MM.1S (cell line): Measurements from ENCODE around the gene PYGB.
"Not testable (repeated sequence)": the region's sequence is repeated elsewhere in the genome, so short reads cannot be mapped to it uniquely, and the experiment has no call there.

Source experiments
- DNase-seq: peaks from one replicate; pipeline ENCODE4 v3.0.0-alpha.2; 2015
- H2AFZ ChIP-seq: fragments of 300-600 bp; sonication (generic); 2 replicates; pipeline ENCODE4 v1.6.0; 2016; ENCODE audit warnings: antibody characterized with exemption, low read length
- H3F3A ChIP-seq: fragments of 300-600 bp; sonication (generic); 2 replicates; pipeline ENCODE4 v1.6.1; 2016; ENCODE audit warnings: mild to moderate bottlenecking, antibody characterized with exemption, low read length, moderate library complexity, mixed read lengths; ENCODE audit not compliant: insufficient read depth
- H3K27ac ChIP-seq: fragments of 300-600 bp; sonication (generic); 2 replicates; pipeline ENCODE4 v1.5.1; 2016; ENCODE audit warnings: mild to moderate bottlenecking, low read length
- H3K27me3 ChIP-seq: fragments of 300-600 bp; sonication (generic); replicated peaks from 2 replicates; pipeline ENCODE4 v1.6.0; 2016; ENCODE audit warnings: low read length; ENCODE audit not compliant: insufficient read depth
- H3K36me3 ChIP-seq: fragments of 300-600 bp; sonication (generic); replicated peaks from 2 replicates; pipeline ENCODE4 v1.6.1; 2016; ENCODE audit warnings: mild to moderate bottlenecking, low read length, mixed read lengths; ENCODE audit not compliant: insufficient read depth
- H3K4me1 ChIP-seq: fragments of 300-600 bp; sonication (generic); 2 replicates; pipeline ENCODE4 v1.6.1; 2016; ENCODE audit warnings: low read length, mixed read lengths
- H3K4me2 ChIP-seq: fragments of 300-600 bp; sonication (generic); 2 replicates; pipeline ENCODE4 v1.6.0; 2016; ENCODE audit warnings: low read depth, low read length
- H3K4me3 ChIP-seq: fragments of 300-600 bp; sonication (generic); 2 replicates; pipeline ENCODE4 v1.5.1; 2016; ENCODE audit warnings: low read length, mixed read lengths
- H3K79me2 ChIP-seq: fragments of 300-600 bp; sonication (generic); 2 replicates; pipeline ENCODE4 v1.6.1; 2016; ENCODE audit warnings: mixed run types, low read length, mixed read lengths
- H3K9ac ChIP-seq: fragments of 300-600 bp; sonication (generic); 2 replicates; pipeline ENCODE4 v1.6.1; 2016; ENCODE audit warnings: low read length, mixed read lengths
- H3K9me2 ChIP-seq: fragments of 300-600 bp; sonication (generic); replicated peaks from 2 replicates; pipeline ENCODE4 v1.6.1; 2016; ENCODE audit warnings: mild to moderate bottlenecking, low read length, mixed read lengths; ENCODE audit not compliant: insufficient read depth
- H3K9me3 ChIP-seq: fragments of 300-600 bp; sonication (generic); replicated peaks from 2 replicates; pipeline ENCODE4 v1.6.1; 2016; ENCODE audit warnings: mild to moderate bottlenecking, low read length, mixed read lengths; ENCODE audit not compliant: insufficient read depth
- H4K20me1 ChIP-seq: fragments of 300-600 bp; sonication (generic); 2 replicates; pipeline ENCODE4 v1.6.1; 2016; ENCODE audit warnings: mild to moderate bottlenecking, low read length, moderate library complexity, mixed read lengths; ENCODE audit not compliant: insufficient read depth
- EZH2 ChIP-seq: fragments of 300-600 bp; sonication (generic); optimal IDR thresholded peaks from 2 replicates; pipeline ENCODE3; 2017; ENCODE audit warnings: low read depth, mild to moderate bottlenecking, antibody characterized with exemption, low read length, mixed read lengths
- EZH2phosphoT487 ChIP-seq: fragments of 300-600 bp; sonication (generic); IDR thresholded peaks from 2 replicates; pipeline ENCODE4 v1.6.1; 2018; ENCODE audit warnings: antibody characterized with exemption, low read length
- TF ChIP-seq, protein P1 (sequence below): fragments of 300-600 bp; sonication (generic); IDR thresholded peaks from 2 replicates; pipeline ENCODE4 v1.5.1; 2016; ENCODE audit warnings: antibody characterized with exemption, low read length, mixed read lengths

The PYGB gene

DNA sequence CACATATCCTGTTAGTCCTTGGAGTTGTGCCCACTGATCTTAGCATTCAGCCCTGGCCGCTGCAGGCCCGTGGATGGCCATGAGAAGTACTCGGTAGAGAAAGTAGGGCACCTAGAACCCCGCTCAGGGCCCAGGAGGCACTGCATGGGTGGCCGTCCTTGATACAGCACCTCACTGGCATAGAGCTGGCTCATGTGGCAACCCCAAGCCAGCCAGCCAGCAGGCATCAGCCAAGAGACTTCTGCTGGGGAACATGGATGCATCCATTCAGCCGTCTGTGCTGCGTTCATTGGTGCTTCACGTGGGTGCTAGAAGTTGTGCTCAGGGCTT is 10.6 kb downstream of the PYGB start:
- Histone ChIP-seq H3K4me1 (no peaks in the 10 kb centered on the region), H3K36me3 (peaks cover 10% of the 10 kb centered on the region), H3K4me3 (no peak overlapping the region), H2AFZ (no peak overlapping the region), H3K9me3 (no peaks in the 10 kb centered on the region), H3K4me2 (no peak overlapping the region), H3K9me2 (no peaks in the 10 kb centered on the region), H3F3A (no peaks in the 10 kb centered on the region), H4K20me1 (no peaks in the 10 kb centered on the region), H3K27me3 (no peaks in the 10 kb centered on the region), H3K27ac (no peak overlapping the region), H3K79me2 (peaks cover 62% of the 10 kb centered on the region), H3K9ac (no peak overlapping the region)
- TF ChIP-seq EZH2 (no peak), EZH2phosphoT487 (no peak)
- TF ChIP-seq, protein P1, sequence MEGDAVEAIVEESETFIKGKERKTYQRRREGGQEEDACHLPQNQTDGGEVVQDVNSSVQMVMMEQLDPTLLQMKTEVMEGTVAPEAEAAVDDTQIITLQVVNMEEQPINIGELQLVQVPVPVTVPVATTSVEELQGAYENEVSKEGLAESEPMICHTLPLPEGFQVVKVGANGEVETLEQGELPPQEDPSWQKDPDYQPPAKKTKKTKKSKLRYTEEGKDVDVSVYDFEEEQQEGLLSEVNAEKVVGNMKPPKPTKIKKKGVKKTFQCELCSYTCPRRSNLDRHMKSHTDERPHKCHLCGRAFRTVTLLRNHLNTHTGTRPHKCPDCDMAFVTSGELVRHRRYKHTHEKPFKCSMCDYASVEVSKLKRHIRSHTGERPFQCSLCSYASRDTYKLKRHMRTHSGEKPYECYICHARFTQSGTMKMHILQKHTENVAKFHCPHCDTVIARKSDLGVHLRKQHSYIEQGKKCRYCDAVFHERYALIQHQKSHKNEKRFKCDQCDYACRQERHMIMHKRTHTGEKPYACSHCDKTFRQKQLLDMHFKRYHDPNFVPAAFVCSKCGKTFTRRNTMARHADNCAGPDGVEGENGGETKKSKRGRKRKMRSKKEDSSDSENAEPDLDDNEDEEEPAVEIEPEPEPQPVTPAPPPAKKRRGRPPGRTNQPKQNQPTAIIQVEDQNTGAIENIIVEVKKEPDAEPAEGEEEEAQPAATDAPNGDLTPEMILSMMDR, result no peak
- DNase-seq, result no peak

- Histone ChIP-seq H3K4me3 (no peak overlapping the region), H3K36me3 (peaks cover 10% of the 10 kb centered on the region), H3K9ac (no peak overlapping the region), H2AFZ (no peak overlapping the region), H3K79me2 (peaks cover 58% of the 10 kb centered on the region), H3F3A (no peaks in the 10 kb centered on the region), H3K4me1 (no peaks in the 10 kb centered on the region), H3K9me3 (no peaks in the 10 kb centered on the region), H3K9me2 (no peaks in the 10 kb centered on the region), H3K4me2 (no peak overlapping the region), H3K27ac (no peak overlapping the region), H3K27me3 (no peaks in the 10 kb centered on the region), H4K20me1 (no peaks in the 10 kb centered on the region)
- TF ChIP-seq EZH2phosphoT487, result no peak
- TF ChIP-seq, protein P1, result no peak
- TF ChIP-seq EZH2, result no peak
- DNase-seq, result no peak
Measured at GRCh38 chr20:25258828-25259227, 10.9 kb downstream of the PYGB start.

DNA sequence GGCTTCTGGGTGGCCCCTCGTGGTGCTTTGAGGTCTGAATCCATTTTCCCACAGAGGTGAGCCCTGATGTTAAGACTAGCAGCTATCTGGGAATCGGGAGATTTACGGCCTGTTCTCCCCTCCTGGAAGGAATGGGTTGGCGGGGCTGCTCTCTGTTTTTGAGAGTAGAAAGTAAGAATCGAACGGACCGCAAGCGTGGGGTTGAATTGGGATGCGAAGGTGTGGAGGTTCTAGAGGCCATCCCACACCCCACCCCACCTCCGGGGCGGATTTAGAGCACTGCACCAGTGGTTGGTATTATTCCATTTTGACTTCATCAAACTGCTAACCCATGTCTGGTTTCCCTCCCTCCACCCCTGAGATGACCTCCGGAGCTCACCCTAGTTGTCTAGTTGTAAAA is 11.5 kb downstream of the PYGB start:
- H3F3A ChIP-seq, result no peaks in the 10 kb centered on the region
- H3K4me2 ChIP-seq, result no peak overlapping the region
- no peaks in the 10 kb centered on the region for H3K4me1 ChIP-seq
- peaks cover 10% of the 10 kb centered on the region for H3K36me3 ChIP-seq
- no peak overlapping the region for H3K9ac ChIP-seq
- no peak overlapping the region for H3K4me3 ChIP-seq
- H3K27ac ChIP-seq, result no peak overlapping the region
- peaks cover 54% of the 10 kb centered on the region for H3K79me2 ChIP-seq
- H4K20me1 ChIP-seq, result no peaks in the 10 kb centered on the region
- no peaks in the 10 kb centered on the region for H3K9me2 ChIP-seq
- H2AFZ ChIP-seq, result no peak overlapping the region
- H3K27me3 ChIP-seq, result no peaks in the 10 kb centered on the region
- H3K9me3 ChIP-seq, result no peaks in the 10 kb centered on the region
- DNase-seq, result no peak
- TF ChIP-seq, protein P1, result no peak
- no peak for TF ChIP-seq EZH2
- TF ChIP-seq EZH2phosphoT487, result no peak

- TF ChIP-seq EZH2 (no peak), EZH2phosphoT487 (no peak)
- TF ChIP-seq, protein P1, result no peak
- H3K4me2 ChIP-seq, result no peak overlapping the region
- H3K9me3 ChIP-seq, result no peaks in the 10 kb centered on the region
- H3F3A ChIP-seq, result no peaks in the 10 kb centered on the region
- no peaks in the 10 kb centered on the region for H3K9me2 ChIP-seq
- no peak overlapping the region for H2AFZ ChIP-seq
- H4K20me1 ChIP-seq, result no peaks in the 10 kb centered on the region
- no peaks in the 10 kb centered on the region for H3K4me1 ChIP-seq
- no peak overlapping the region for H3K4me3 ChIP-seq
- H3K79me2 ChIP-seq, result peaks cover 49% of the 10 kb centered on the region
- H3K27ac ChIP-seq, result no peak overlapping the region
- DNase-seq, result no peak
- H3K9ac ChIP-seq, result no peak overlapping the region
- H3K36me3 ChIP-seq, result peaks cover 10% of the 10 kb centered on the region
- H3K27me3 ChIP-seq, result no peaks in the 10 kb centered on the region
Measured at GRCh38 chr20:25259788-25260254, 11.9 kb downstream of the PYGB start.

DNA sequence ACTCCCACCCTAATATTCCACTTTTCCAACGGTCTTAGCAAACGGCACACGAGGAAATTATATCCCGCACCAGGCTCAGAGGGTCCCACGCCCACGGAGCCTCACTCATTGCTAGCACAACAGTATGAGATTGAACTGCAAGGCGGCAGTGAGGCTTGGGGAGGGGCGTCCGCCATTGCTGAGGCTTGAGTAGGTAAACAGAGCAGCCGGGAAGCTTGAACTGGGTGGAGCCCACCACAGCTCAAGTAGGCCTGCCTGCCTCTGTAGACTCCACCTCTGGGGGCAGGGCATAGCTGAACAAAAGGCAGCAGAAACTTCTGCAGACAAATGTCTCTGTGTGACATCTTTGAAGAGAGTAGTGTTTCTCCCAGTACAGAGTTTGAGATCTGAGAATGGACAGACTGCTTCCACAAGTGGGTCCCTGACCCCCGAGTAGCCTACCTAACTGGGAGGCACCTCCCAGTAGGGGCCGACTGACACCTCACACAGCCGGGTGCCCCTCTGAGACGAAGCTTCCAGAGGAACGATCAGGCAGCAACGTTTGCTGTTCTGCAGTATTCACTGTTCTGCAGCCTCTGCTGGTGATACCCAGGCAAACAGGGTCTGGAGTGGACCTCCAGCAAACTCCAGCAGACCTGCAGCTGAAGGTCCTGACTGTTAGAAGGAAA is 13.0 kb downstream of the PYGB start:
- not testable (repeated sequence) for H3K36me3 ChIP-seq, H3K9me3 ChIP-seq, H3K9ac ChIP-seq, H3K27me3 ChIP-seq, H4K20me1 ChIP-seq, H3K4me3 ChIP-seq, H3K4me1 ChIP-seq, H3K4me2 ChIP-seq, H3F3A ChIP-seq, DNase-seq, H3K27ac ChIP-seq, H2AFZ ChIP-seq, H3K9me2 ChIP-seq
- H3K79me2 ChIP-seq, result peaks cover 44% of the 10 kb centered on the region
